ENCODE results near the gene GPR45.

The GPR45 gene

GRCh38 chr2:105254531-105255210 is 13.1 kb downstream of the GPR45 start:
- TF ChIP-seq CTCF (IDR thresholded peaks at IDR 0.05; ENCODE audit: insufficient read depth, low read depth, low read length, missing control alignments) = no peak
- H3K4me3 ChIP-seq (ENCODE audit: low read depth, low read length) = no peak overlapping the region
- no peak for DNase-seq (ENCODE audit: low read depth)

- TF ChIP-seq CTCF (IDR thresholded peaks at IDR 0.05; ENCODE audit: insufficient read depth, low read depth, low read length, missing control alignments) = no peak
- no peak for DNase-seq (ENCODE audit: low read depth)
- H3K4me3 ChIP-seq (ENCODE audit: low read depth, low read length) = no peak overlapping the region
Measured at GRCh38 chr2:105255979-105256378, 14.4 kb downstream of the GPR45 start.

- no peak for DNase-seq (ENCODE audit: low read depth)
- TF ChIP-seq CTCF (IDR thresholded peaks at IDR 0.05; ENCODE audit: insufficient read depth, low read depth, low read length, missing control alignments) = no peak
- H3K4me3 ChIP-seq (ENCODE audit: low read depth, low read length) = no peak overlapping the region
Measured at GRCh38 chr2:105256431-105257047, 15.0 kb downstream of the GPR45 start.

GRCh38 chr2:105257981-105258380 is 16.4 kb downstream of the GPR45 start:
- DNase-seq (ENCODE audit: low read depth) = no peak
- no peak overlapping the region for H3K4me3 ChIP-seq (ENCODE audit: low read depth, low read length)
- TF ChIP-seq CTCF (IDR thresholded peaks at IDR 0.05; ENCODE audit: insufficient read depth, low read depth, low read length, missing control alignments) = no peak

GRCh38 chr2:105258835-105259350 is 17.4 kb downstream of the GPR45 start:
- H3K4me3 ChIP-seq (ENCODE audit: low read depth, low read length) = no peak overlapping the region
- no peak for DNase-seq (ENCODE audit: low read depth)
- no peak for TF ChIP-seq CTCF (IDR thresholded peaks at IDR 0.05; ENCODE audit: insufficient read depth, low read depth, low read length, missing control alignments)

GRCh38 chr2:105261061-105261460 is 19.5 kb downstream of the GPR45 start:
- no peak overlapping the region for H3K4me3 ChIP-seq (ENCODE audit: low read depth, low read length)
- no peak for TF ChIP-seq CTCF (IDR thresholded peaks at IDR 0.05; ENCODE audit: insufficient read depth, low read depth, low read length, missing control alignments)
- no peak for DNase-seq (ENCODE audit: low read depth)

All from GM12865 (cell line).